HG03575 (cell line): ENCODE results near the gene GREB1L.
"Not testable (repeated sequence)": the region's sequence is repeated elsewhere in the genome, so short reads cannot be mapped to it uniquely, and the experiment has no call there.

Experiments
- ATAC-seq: cut with Tn5 transposase; IDR thresholded peaks from one replicate; pipeline ENCODE4 v1.9.1; 2021; ENCODE audit not compliant: unreplicated experiment, insufficient number of reproducible peaks, low FRiP score; ENCODE audit errors: extremely low read depth

GREB1L gene

GRCh38 chr18:21341141-21341540 is 99.1 kb downstream of the GREB1L start:
- no peak for ATAC-seq

GRCh38 chr18:21342372-21342771 is 100.3 kb downstream of the GREB1L start:
- no peak for ATAC-seq

- ATAC-seq, result no peak
These were observed 102.8 kb downstream of the GREB1L start for GRCh38 chr18:21344860-21345259.

- no peak for ATAC-seq
These were observed 103.8 kb downstream of the GREB1L start for GRCh38 chr18:21345840-21346239.

- no peak for ATAC-seq
These were observed 117.7 kb downstream of the GREB1L start for GRCh38 chr18:21359746-21360145.

- no peak for ATAC-seq
These were observed 119.4 kb downstream of the GREB1L start for GRCh38 chr18:21361307-21361880.

GRCh38 chr18:21362831-21363230 is 120.8 kb downstream of the GREB1L start:
- ATAC-seq, result no peak

- no peak for ATAC-seq
These were observed 121.3 kb downstream of the GREB1L start for GRCh38 chr18:21363348-21363747.

GRCh38 chr18:21364471-21364870 is 122.4 kb downstream of the GREB1L start:
- ATAC-seq, result no peak

- no peak for ATAC-seq
These were observed 124.9 kb downstream of the GREB1L start for GRCh38 chr18:21366896-21367295.

- no peak for ATAC-seq
These were observed 127.1 kb downstream of the GREB1L start for GRCh38 chr18:21369146-21369545.

GRCh38 chr18:21369597-21369996 is 127.6 kb downstream of the GREB1L start:
- ATAC-seq, result not testable (repeated sequence)

GRCh38 chr18:21383031-21383430 is 141.0 kb downstream of the GREB1L start:
- no peak for ATAC-seq

GRCh38 chr18:21386523-21387240 is 144.7 kb downstream of the GREB1L start:
- ATAC-seq, result no peak

GRCh38 chr18:21387886-21388285 is 145.9 kb downstream of the GREB1L start:
- no peak for ATAC-seq

GRCh38 chr18:21389283-21389682 is 147.3 kb downstream of the GREB1L start:
- ATAC-seq, result no peak

GRCh38 chr18:21389903-21390302 is 147.9 kb downstream of the GREB1L start:
- no peak for ATAC-seq

- ATAC-seq, result no peak
These were observed 149.1 kb downstream of the GREB1L start for GRCh38 chr18:21391074-21391673.

- ATAC-seq, result no peak
These were observed 152.0 kb downstream of the GREB1L start for GRCh38 chr18:21393986-21394385.

- no peak for ATAC-seq
These were observed 156.1 kb downstream of the GREB1L start for GRCh38 chr18:21398121-21398520.
